Tibial nerve (tissue), 4 donors: ENCODE data around the gene CEP164. TPM values are rescaled to one million over a fixed set of nuclear protein-coding genes. Genes with fewer than 3 reads are reported as not detected.

Experiments
- DNase-seq, 2 donors: peaks; one replicate each; pipeline ENCODE4 v3.0.0-alpha.2; 2019; ENCODE audit warnings: low spot score in 2 of 2
- H3K27ac ChIP-seq, 4 donors: fragments of 200-600 bp; sonication (generic) in 3 of 4; one replicate each; pipeline ENCODE4 v1.5.1; 2017 to 2019; ENCODE audit warnings: mild to moderate bottlenecking in 1 of 4
- H3K27me3 ChIP-seq, 2 donors: fragments of 200-600 bp; sonication (generic) in 1 of 2; one replicate each; pipeline versions ENCODE4 v1.5.1 to v1.6.0; 2017 to 2019
- H3K36me3 ChIP-seq, 3 donors: fragments of 200-600 bp; sonication (generic); one replicate each; pipeline ENCODE4 v1.5.1; 2018 to 2019
- H3K4me1 ChIP-seq, 4 donors: fragments of 200-600 bp; sonication (generic) in 3 of 4; one replicate each; pipeline ENCODE4 v1.5.1; 2017 to 2019
- H3K4me3 ChIP-seq, 4 donors: fragments of 200-600 bp; sonication (generic) in 3 of 4; one replicate each; pipeline ENCODE4 v1.5.1; 2017 to 2019; ENCODE audit warnings: mild to moderate bottlenecking in 1 of 4, moderate library complexity in 1 of 4
- H3K9me3 ChIP-seq, 4 donors: fragments of 200-600 bp; sonication (generic) in 3 of 4; one replicate each; pipeline ENCODE4 v1.5.1; 2017 to 2019
- EP300 ChIP-seq, 2 donors: sonication (generic); formaldehyde crosslinking; IDR thresholded peaks; one replicate each; pipeline ENCODE4 v1.6.1; 2017; ENCODE audit warnings: antibody characterized with exemption in 2 of 2, mild to moderate bottlenecking in 1 of 2
- POLR2A ChIP-seq, 2 donors: fragments of 450-650 bp; IDR thresholded peaks; one replicate each; pipeline ENCODE4 v1.6.1; 2017; ENCODE audit warnings: antibody characterized with exemption in 2 of 2, mild to moderate bottlenecking in 2 of 2, moderate library complexity in 2 of 2
- WGBS, 2 donors: methylation state at CpG; one replicate each; pipeline ENCODE4 v1.1.5; 2018; 5-methylcytosine and 5-hydroxymethylcytosine counted together
- total RNA-seq, 4 donors: library from RNA; depleted of rRNA; stranded (reverse); fragments of >200 nt; gene quantifications; one replicate each; pipeline ENCODE4 v1.1.0, GENCODE V29; 2016
- TF ChIP-seq, protein P1 (sequence below), 5 experiments: fragments of 200-600 bp in 3 of 5; fragments of 450-650 bp in 2 of 5; sonication (generic) in 3 of 5; IDR thresholded peaks; one replicate each; pipeline ENCODE4 v1.5.1; 2016 to 2019; ENCODE audit warnings: antibody characterized with exemption in 5 of 5, mild to moderate bottlenecking in 3 of 5, moderate library complexity in 2 of 5

Gene CEP164
- total RNA-seq, 4 donors from 2014 or later: 23.9 to 53.4 (median 39.4) TPM

DNA sequence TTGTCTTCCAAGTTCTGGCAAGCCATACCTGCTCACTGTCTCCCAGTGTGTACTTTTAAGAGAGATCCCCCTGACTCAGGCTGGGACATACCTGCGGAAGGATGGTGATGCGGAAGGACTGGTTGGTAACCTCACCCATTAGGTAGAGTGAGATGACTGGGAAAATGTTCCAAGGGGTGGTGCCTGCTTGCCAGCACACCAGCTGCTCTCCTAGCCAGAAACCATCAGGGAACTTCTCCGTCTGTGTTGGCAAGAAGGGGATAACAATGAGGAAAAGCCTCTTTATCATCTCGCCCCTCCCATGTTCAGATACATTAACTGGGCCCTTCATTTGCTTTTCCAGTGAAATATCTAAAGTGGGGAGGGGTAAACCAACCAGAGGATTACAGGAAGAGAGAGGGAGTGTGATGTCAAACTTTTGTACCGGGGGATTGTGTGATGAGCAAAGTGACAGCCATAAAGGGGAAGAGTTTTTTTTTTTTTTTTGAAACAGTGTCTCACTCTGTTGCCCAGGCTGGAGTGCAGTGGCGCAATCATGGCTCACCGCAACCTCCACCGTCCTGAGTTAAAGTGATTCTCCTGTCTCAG, 36.8 kb upstream of the CEP164 start, which contains the start of gene BACE1-AS:
Gene BACE1-AS, plus strand, starts transcription at position 538 of the 588 bp plus-strand sequence.
- Histone ChIP-seq H3K4me3 (no peak within 1 kb of the TSS), H3K27ac (no peak within 1 kb of the TSS), H3K9me3 (no peaks in the 10 kb centered on the region), H3K27me3 (no peaks in the 10 kb centered on the region), H3K4me1 (no peaks in the 10 kb centered on the region), H3K36me3 (peaks cover 0 to 97% (median 2%) of the 10 kb centered on the region in 3 donors)
- TF ChIP-seq EP300 (IDR thresholded peaks at IDR 0.05): no peak
- TF ChIP-seq, protein P1, sequence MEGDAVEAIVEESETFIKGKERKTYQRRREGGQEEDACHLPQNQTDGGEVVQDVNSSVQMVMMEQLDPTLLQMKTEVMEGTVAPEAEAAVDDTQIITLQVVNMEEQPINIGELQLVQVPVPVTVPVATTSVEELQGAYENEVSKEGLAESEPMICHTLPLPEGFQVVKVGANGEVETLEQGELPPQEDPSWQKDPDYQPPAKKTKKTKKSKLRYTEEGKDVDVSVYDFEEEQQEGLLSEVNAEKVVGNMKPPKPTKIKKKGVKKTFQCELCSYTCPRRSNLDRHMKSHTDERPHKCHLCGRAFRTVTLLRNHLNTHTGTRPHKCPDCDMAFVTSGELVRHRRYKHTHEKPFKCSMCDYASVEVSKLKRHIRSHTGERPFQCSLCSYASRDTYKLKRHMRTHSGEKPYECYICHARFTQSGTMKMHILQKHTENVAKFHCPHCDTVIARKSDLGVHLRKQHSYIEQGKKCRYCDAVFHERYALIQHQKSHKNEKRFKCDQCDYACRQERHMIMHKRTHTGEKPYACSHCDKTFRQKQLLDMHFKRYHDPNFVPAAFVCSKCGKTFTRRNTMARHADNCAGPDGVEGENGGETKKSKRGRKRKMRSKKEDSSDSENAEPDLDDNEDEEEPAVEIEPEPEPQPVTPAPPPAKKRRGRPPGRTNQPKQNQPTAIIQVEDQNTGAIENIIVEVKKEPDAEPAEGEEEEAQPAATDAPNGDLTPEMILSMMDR (IDR thresholded peaks at IDR 0.05): no peak
- no peak for TF ChIP-seq POLR2A (IDR thresholded peaks at IDR 0.05)
- DNase-seq: no peak
- 91 to 94% methylated on average over 8 of the region's 8 CpGs for WGBS, 2 donors

DNA sequence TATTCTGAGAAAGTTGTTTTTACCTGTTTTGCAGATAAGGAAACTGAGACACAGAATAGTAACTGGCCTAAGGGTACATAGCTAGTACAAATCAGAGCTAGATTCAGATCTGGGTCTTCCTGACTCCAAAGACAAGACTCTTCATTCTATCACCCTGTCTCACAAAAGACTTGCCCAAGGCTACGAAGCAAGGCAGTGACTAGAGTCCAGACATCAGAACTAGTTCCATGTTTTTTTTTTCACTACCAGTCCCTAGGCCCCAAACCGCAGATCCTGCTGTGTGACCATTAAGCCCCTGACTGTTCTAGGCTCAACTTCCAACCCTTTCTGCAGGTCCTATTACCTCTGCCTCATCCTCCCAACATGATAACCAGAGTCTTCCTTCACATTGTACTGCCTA, 35.0 kb upstream of the CEP164 start:
- Histone ChIP-seq H3K4me3 (no peak overlapping the region), H3K9me3 (no peaks in the 10 kb centered on the region), H3K36me3 (peaks cover 0 to 87% (median 2%) of the 10 kb centered on the region in 3 donors), H3K4me1 (no peaks in the 10 kb centered on the region), H3K27ac (no peak overlapping the region), H3K27me3 (no peaks in the 10 kb centered on the region)
- DNase-seq: no peak
- WGBS, 2 donors: 84 to 94% methylated on average over 2 of the region's 2 CpGs
- TF ChIP-seq, protein P1 (IDR thresholded peaks at IDR 0.05): no peak
- no peak for TF ChIP-seq EP300 (IDR thresholded peaks at IDR 0.05)
- TF ChIP-seq POLR2A (IDR thresholded peaks at IDR 0.05): no peak

- TF ChIP-seq POLR2A (IDR thresholded peaks at IDR 0.05) (no peak), EP300 (IDR thresholded peaks at IDR 0.05) (no peak)
- TF ChIP-seq, protein P1 (IDR thresholded peaks at IDR 0.05): no peak
- no peaks in the 10 kb centered on the region for H3K27me3 ChIP-seq
- peaks cover 0 to 18% (median 4%) of the 10 kb centered on the region in 4 donors for H3K4me1 ChIP-seq
- 65 to 67% methylated on average over 9 of the region's 9 CpGs for WGBS, 2 donors
- no peak overlapping the region for H3K27ac ChIP-seq
- H3K4me3 ChIP-seq: no peak overlapping the region
- no peak for DNase-seq
- H3K36me3 ChIP-seq: peaks cover 0 to 58% (median 0%) of the 10 kb centered on the region in 3 donors
- H3K9me3 ChIP-seq: no peaks in the 10 kb centered on the region
Measured at GRCh38 chr11:117295438-117296137, 32.1 kb upstream of the CEP164 start.

DNA sequence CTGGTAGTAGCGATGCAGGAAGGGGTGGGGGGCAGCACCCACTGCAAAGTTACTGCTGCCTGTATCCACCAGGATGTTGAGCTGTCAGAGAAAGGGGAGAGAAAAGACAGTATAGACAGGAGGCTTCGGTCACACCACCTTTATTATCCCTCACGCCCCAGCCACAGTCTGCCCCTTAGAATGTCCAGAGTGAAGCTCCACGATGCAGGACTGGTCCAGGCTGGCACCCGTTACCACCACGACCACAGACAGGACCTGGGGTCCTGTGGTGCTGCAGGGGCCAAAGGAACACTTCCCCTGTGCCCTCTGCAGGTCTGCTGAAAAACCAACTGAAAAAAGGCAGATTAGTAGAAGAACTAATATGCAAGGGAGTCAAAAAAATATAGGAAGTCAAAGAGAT, 30.8 kb upstream of the CEP164 start:
- Histone ChIP-seq H3K36me3 (peaks cover 0 to 45% (median 0%) of the 10 kb centered on the region in 3 donors), H3K27ac (no peak overlapping the region), H3K9me3 (no peaks in the 10 kb centered on the region), H3K27me3 (no peaks in the 10 kb centered on the region), H3K4me1 (peaks cover 0 to 23% (median 4%) of the 10 kb centered on the region in 4 donors), H3K4me3 (no peak overlapping the region)
- TF ChIP-seq EP300 (IDR thresholded peaks at IDR 0.05): no peak
- no peak for TF ChIP-seq POLR2A (IDR thresholded peaks at IDR 0.05)
- TF ChIP-seq, protein P1 (IDR thresholded peaks at IDR 0.05): no peak
- 87 to 91% methylated on average over 6 of the region's 6 CpGs for WGBS, 2 donors
- DNase-seq: no peak

DNA sequence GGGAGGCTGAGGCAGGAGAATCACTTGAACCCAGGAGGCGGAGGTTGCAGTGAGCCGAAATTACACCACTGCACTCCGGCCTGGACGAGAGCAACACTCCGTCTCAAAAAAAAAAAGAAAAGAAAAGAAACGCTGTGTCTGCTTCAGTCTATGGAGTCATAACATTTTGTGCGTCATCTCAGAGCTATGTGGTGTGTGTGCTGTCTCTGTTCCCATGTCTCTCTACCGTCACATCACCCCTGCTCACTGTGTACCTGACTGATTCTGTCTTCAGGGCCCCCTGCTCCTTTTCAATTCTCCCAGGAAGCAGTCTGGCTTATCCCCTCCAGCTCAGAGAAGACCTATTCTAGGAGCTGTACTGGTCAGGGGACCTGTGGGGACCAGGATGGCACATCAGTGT, 29.5 kb upstream of the CEP164 start:
- Histone ChIP-seq H3K4me3 (no peak overlapping the region), H3K36me3 (peaks cover 0 to 33% (median 0%) of the 10 kb centered on the region in 3 donors), H3K9me3 (no peaks in the 10 kb centered on the region), H3K27ac (no peak overlapping the region), H3K4me1 (peaks cover 0 to 23% (median 4%) of the 10 kb centered on the region in 4 donors), H3K27me3 (no peaks in the 10 kb centered on the region)
- 78 to 88% methylated on average over 8 of the region's 8 CpGs for WGBS, 2 donors
- TF ChIP-seq POLR2A (IDR thresholded peaks at IDR 0.05) (no peak), EP300 (IDR thresholded peaks at IDR 0.05) (no peak)
- TF ChIP-seq, protein P1 (IDR thresholded peaks at IDR 0.05): no peak
- no peak for DNase-seq
